Middle frontal gyrus (tissue), 1 donor: ENCODE results near the gene ADGRL1.

Source experiments
- DNase-seq: peaks from one replicate; pipeline ENCODE4 v3.0.0-alpha.2; 2015; ENCODE audit warnings: low spot score; ENCODE audit errors: extremely low spot score

The ADGRL1 gene

DNA sequence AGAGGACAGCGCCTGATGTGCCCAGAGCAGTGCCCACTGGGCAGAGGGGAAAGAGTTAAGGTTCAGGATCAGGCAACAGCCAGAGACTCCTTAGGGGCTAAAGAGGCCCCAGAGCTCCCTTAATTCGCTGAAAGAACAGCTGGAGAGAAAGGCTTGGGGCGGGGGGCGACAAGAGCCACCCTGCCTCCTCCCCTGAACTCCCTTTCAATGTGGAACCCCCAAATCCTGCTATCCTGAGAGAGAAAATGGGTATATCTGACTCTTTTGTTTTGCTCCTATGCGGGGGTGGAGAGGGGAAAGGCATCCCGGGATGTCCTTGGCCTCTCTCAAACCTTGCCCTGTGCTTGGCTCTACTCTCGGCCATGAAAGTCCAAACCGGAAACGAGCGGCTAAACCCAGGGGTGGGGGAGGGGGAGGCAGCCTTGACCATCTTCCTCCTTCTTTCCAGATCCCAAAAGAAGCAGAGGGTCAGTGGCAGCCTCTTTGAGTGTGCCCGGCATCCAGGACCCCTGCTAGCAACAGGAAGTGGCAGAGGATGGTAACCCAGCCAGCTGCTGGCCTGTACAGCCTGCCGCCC lies 93.1 kb downstream of the ADGRL1 start:
- no peak for DNase-seq

GRCh38 chr19:14112051-14112808 lies 93.7 kb downstream of the ADGRL1 start:
- DNase-seq, result no peak

- DNase-seq, result no peak
These were observed 94.5 kb downstream of the ADGRL1 start for GRCh38 chr19:14111486-14111885.

DNA sequence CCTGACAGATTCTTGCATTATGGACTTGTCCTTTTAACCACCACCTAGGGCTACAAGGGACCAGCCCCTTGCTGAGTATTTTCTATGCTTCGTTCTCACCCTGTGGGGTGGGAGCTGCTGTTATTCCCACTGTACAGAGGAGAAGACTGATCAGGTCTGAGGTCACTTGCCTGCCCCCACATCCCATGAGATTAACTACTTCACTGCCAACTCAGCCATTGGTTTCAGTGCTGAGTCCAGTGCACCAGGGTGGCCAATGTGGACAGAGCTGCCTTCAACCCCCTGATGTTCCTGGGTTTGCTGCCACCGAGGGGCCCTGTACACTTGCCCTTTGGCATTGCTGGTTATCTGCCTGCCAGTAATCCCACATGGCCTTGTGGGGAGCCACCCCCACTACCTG lies 95.3 kb downstream of the ADGRL1 start:
- DNase-seq, result no peak

DNA sequence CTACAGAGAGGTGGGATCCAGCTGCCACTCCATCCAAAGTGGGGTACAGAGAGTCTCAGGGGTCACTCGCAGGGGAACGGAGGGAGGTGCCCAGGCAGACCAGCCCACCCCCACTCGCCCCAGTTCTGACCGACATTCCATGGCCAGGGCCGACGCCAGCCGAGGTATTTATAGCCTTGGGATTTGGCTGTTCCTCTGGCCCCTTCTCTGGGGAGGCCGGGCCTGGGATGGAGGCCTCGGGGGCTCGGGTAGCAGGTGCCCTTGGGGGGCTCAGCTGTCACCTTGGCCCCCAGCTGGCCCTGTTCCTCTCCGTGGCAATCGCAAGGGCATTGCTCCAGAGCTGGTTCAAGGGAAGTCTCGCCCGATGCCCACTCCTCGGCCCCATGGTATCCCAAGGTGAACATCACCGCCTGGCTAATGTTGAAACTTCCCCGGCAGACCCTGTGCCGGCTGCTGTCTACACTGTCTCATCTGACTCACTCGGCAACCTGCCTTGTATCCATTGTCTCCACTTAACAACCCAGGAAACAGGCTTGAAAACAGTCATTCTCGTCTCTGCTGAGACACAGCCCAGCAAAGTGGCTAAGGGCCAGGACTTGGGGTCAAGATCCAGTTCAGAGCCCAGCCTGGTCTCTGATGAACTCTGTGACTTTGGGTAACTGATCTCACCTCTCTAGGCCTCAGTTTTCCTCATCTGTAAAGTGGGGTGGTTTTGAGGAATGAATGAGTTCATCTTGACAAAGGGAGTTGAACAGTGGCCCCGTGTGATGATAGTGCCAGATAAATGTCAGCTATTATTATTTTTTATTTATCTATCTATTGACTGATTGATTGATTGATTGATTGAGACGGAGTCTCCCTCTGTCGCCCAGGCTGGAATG lies 98.1 kb downstream of the ADGRL1 start:
- no peak for DNase-seq

DNA sequence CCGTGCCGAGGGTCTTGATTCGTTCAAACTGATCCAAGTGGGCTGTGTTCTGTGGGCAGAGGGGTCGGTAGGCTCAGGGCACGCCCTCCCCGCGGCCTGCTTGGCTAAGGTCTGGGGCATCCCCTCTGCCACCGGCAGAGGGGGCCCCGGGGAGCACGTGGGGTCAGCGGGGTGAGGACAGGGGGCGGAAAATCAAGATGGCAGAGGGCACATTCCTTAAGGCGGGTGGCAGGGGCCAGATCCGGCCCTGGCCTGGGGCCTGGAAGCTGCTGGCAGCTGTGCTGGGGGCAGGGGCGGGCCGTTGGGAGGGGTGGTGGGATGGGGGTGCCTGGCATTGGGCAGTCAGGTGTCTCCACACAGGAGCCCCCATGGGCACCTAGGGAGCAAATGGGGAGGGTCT lies 99.1 kb downstream of the ADGRL1 start:
- no peak for DNase-seq

DNA sequence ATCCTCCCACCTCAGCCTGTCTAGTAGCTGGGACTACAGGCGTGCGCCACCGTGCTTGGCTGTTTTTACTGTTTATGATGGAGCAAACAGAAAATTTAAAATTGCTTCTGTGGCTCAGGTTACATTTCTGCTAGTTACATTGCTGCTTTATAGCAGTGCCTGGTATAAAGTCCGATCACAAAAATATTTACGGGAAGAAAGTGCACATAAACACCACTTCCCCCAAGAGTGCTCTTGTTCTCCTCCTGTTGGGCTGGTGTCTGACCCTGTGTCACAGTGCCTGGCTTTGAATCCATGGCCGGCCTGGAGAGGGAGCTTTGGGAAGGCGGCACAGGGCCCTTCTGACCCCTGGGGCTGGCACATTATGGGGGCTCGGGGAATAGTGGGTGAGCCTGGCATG lies 100.3 kb downstream of the ADGRL1 start:
- DNase-seq, result no peak

GRCh38 chr19:14103310-14103709 lies 102.7 kb downstream of the ADGRL1 start:
- DNase-seq, result no peak

- DNase-seq, result no peak
These were observed 103.2 kb downstream of the ADGRL1 start for GRCh38 chr19:14102756-14103155.

- no peak for DNase-seq
These were observed 103.8 kb downstream of the ADGRL1 start for GRCh38 chr19:14102102-14102696.

- no peak for DNase-seq
These were observed 104.9 kb downstream of the ADGRL1 start for GRCh38 chr19:14101003-14101545.
